GM21360 (cell line): Measurements from ENCODE around the gene HNRNPUL1.
A peak's percentile ranks its signal among the peaks of the same experiment; 100 is the strongest.
"Not testable (repeated sequence)": the region's sequence is repeated elsewhere in the genome, so short reads cannot be mapped to it uniquely, and the experiment has no call there.

Source experiments
- ATAC-seq: cut with Tn5 transposase; IDR thresholded peaks from one replicate; pipeline ENCODE4 v1.9.1; 2021; ENCODE audit warnings: mild to moderate bottlenecking, moderate library complexity; ENCODE audit not compliant: unreplicated experiment

Gene HNRNPUL1

GRCh38 chr19:41324231-41324702 is 60.1 kb downstream of the HNRNPUL1 start:
- no peak for ATAC-seq

GRCh38 chr19:41324921-41325639 is 60.9 kb downstream of the HNRNPUL1 start:
- no peak for ATAC-seq

DNA sequence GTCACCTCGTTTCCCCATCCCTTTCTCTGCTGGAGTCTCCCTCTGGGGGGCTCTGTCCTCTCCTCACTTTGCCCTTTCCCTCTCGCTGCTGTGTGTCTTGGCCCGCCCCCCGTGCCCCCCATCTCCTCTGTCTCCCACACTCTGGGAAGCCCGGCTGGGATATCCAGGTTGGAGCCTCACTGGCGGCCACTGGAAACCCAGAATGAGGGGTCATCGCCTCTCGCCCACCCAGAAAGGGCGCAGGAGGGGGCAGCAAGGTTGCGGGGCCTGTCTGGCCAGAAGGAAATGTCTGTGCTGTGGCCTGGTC is 61.4 kb downstream of the HNRNPUL1 start:
- no peak for ATAC-seq

DNA sequence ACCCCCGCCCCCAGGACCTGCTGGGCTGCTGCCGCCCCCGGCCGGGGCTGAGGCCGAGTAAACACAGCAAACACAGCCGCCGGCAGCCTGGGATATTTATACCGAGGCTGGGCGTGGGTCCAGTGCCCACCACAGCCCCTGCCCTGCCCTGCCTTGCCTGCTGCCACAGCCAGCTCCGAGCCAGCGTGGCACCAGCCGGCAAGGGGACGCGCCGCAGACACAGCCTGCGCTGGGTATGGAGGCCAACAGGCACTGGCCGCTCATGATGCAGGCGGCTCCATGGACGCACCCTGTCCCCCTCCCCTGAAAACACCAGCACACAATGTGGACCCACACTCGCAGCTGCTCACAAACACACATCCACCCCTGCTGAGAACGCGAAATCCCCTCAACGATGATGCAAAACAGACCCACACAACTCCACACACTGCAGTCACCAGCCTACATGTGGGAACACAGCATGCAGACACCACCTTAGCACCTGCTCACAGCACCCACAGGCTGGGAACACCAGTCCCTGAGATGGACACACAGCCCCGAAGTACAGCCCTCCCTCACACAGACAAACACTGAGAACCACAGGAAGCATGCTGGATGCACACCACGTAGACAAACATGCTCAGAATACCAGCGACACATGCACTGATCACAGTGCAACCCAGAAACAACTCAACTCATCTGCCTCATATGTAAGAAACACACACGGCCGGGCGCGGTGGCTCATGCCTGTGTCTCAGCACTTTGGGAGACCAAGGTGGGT is 62.0 kb downstream of the HNRNPUL1 start:
- no peak for ATAC-seq

GRCh38 chr19:41327076-41327575 is 63.0 kb downstream of the HNRNPUL1 start:
- ATAC-seq = no peak

DNA sequence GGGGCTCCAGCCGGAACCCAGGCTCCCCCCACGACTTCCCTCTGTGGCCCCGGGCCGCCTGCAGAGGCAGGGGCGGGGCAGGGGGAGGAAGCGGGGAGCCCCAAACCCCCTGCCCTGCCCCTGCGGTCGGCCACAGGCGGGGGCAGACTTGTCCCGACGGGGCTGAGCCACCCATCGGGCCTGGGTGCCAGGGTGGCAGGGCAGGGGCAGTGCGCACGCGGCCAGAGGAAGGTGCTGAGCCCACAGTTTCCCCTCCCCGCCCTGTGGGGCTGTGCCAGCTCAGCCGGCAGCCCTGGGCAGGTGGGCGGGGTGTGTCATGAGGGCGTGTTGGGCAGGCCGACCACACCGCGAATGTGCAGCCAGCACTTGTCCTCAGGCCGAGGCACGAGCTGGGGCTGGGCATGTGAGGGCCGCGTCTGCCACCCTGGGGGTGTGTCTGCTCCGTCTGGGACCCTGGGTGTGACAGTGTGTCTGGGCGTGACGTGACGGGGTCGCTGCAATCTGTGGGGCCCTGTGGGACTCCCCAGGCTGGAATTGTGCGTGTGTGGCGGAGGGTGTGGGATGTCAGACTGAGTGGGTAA is 63.5 kb downstream of the HNRNPUL1 start:
- peak; percentile 40 for ATAC-seq

- ATAC-seq = no peak
Measured at GRCh38 chr19:41328157-41328841, 64.1 kb downstream of the HNRNPUL1 start.

DNA sequence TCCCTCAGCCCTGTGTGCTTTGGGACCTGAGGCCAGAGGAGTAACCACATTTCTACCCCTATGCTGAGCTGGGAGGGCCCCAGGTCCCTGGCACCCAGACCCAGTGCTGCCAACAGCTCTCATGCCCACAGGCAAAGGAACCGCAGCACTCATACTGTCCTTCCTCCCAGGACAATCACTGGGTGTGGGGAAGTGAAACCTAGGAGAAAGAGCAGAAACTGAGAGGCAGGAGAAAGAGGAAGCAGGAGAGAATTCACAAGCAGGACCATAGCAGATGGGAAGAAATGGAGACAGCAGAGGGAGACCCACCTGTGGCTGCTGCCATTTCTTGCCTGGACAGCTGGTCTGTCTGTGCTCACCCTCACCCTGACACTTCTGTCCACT is 64.7 kb downstream of the HNRNPUL1 start:
- no peak for ATAC-seq

DNA sequence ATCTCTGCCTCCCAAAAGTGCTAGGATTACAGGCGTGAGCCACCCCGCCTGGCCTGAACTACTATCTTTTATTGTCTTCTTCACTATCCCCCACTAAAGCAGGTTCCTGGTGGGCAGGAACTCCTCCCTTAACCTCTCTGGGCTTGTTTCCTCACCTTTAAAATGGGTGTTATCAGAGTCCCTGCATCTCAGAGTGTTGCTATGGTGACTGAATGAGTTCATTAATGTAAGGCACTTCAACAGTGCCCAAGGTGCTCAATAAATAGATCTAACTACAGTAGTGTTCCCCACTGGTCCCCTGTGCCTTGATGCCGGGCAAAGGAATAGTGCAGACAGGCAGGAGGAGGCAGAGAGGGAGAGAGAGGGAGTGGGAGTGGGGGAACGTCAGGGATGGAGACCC is 66.3 kb downstream of the HNRNPUL1 start:
- no peak for ATAC-seq

DNA sequence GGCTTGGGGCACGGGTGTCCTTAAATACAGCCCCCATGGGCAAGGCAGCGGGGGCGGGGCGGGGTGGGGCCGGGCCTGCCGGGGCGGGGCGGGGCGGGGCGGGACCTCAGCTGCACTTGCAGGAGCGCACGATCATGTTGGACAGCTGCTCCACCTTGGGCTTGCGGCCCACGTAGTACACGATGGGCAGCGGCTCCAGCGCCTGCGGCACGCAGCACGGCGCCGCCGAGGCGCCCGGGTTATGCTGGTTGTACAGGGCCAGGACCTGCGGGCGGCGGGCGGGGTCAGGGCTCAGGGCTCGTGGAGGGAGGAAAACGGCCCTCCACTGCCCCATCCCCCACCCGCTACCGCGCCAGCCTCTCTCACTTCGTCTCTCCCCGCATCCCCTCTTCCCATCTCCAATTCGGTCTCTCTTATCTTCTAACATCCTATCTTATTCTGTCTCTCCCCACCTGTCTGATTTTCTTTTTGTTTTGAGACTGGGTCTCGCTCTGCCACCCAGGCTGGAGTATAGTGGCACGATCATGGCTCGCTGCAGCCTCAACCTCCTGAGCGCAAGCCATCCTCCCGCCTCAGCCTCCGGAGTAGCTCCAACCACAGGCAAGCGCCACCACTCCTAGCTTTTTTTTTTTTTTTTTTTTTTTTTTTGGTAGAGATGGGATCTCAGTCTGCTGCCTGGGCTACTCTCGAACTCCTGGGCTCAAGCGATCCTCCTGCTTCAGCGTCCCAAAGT is 66.9 kb downstream of the HNRNPUL1 start:
- no peak for ATAC-seq

DNA sequence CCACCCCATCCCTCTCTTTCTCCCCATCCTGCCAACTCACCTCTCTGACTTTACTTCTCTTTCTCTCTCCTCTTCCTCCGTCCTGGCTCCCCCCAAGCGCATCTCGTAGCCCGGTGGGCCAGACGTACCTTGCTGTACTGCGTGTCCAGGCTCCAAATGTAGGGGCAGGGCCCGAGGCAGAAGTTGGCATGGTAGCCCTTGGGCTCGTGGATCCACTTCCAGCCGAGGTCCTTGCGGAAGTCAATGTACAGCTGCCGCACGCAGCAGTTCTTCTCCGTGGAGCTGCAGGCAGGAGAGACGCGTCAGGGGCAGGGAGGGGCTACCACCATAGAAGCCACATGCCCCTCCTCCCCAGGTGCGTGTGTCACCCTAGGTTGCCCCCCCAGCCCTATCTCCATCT is 67.8 kb downstream of the HNRNPUL1 start:
- no peak for ATAC-seq

DNA sequence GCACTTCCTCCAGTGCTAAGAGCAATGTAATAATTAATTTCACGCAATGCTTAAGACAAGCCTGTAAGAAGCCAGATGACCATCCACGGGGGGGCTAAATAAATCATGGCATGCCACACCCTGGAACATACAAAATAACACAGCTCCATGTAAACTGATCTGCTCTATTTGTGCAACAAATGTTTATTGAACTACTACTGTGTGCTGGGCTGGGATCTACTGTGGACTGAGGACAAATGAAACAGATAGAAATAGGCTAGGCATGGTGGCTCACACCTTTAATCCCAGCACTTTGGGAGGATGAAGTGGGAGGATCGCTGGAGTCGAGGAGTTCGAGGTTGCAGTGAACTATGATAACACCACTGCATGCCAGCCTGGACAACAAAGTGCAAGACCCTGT is 68.3 kb downstream of the HNRNPUL1 start:
- no peak for ATAC-seq

- no peak for ATAC-seq
Measured at GRCh38 chr19:41334793-41335192, 70.6 kb downstream of the HNRNPUL1 start.

GRCh38 chr19:41335467-41335866 is 71.3 kb downstream of the HNRNPUL1 start:
- no peak for ATAC-seq

- no peak for ATAC-seq
Measured at GRCh38 chr19:41339936-41340335, 75.8 kb downstream of the HNRNPUL1 start.

GRCh38 chr19:41341669-41342490 is 77.7 kb downstream of the HNRNPUL1 start:
- no peak for ATAC-seq

- ATAC-seq = no peak
Measured at GRCh38 chr19:41344162-41344561, 80.0 kb downstream of the HNRNPUL1 start.

- not testable (repeated sequence) for ATAC-seq
Measured at GRCh38 chr19:41346916-41347315, 82.7 kb downstream of the HNRNPUL1 start.

DNA sequence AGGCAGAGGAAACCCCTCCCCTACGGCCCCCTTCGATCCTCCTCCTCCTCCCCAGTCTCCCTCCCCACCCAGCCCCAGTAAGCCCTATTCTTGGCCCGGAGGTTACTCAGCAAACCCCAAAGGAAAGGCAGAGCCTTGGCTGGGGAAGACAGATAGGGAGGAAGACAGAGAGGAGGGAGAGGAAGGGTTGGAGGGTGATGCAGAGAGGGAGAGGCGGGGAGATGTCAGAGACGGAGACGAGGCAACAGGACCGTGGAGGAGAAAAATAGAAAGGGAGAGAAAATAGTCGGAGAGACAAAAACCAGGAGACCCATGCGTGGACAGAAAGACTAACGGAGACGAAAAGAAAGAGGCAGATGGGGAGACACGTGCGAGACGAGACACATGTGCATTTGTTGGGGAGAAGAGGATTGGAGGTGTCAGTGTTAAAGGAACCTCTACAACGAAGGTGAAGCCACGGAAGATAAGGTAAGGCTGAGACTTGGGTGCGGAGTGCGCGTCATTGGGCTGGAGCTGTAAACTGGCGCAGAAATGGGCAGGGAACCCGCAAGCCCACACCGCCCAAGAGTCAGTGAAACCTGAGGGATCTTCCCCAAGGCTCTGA is 86.7 kb downstream of the HNRNPUL1 start:
- ATAC-seq = no peak
